ENCODE data around the gene ANP32B.
A peak's percentile ranks its signal among the peaks of the same experiment; 100 is the strongest.
"Not testable (repeated sequence)": the region's sequence is repeated elsewhere in the genome, so short reads cannot be mapped to it uniquely, and the experiment has no call there.

The ANP32B gene

DNA sequence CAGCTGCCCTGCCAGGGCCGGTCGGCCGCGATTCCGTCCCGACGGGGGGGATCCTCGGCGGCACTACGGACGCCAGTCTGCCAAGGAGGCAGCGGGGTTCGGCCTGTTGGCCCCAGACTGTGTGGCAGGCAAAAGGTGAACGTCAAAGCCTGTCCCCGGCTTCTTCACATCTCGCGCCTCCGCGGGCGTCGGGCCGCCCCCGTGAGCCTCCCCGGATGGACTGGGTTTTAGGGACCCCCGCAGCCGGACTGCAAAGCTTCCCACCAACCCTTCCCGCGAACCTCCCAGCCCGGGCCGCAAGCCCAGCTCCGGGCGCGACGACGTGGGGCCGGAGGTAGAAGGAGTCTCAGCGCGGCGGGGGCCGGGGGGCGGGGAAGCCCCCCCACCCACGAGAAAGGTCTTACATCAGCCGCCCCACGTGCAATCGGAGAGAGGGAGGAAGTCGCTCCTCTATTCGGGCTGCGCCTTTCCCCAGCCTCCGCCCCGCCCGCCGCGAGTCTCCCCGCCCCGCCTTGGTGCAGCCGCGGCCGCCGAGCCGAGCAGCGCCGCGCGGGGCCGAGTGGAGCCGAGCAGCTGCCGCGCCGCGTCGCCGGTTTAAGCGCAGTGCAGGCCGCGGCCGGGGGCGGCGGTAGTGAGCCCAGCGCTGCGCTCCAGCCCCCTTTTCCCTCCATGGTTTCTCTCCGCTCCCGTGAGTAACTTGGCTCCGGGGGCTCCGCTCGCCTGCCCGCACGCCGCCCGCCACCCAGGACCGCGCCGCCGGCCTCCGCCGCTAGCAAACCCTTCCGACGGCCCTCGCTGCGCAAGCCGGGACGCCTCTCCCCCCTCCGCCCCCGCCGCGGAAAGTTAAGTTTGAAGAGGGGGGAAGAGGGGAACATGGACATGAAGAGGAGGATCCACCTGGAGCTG is at the start of gene ANP32B:
ANP32B (plus strand) TSS at position 659 of the 906 bp plus-strand sequence; CDS start at position 874, 215 bp downstream.
- peak; percentile 86 to 87 for DNase-seq (ENCODE audit: low read depth in 2 of 2)

DNA sequence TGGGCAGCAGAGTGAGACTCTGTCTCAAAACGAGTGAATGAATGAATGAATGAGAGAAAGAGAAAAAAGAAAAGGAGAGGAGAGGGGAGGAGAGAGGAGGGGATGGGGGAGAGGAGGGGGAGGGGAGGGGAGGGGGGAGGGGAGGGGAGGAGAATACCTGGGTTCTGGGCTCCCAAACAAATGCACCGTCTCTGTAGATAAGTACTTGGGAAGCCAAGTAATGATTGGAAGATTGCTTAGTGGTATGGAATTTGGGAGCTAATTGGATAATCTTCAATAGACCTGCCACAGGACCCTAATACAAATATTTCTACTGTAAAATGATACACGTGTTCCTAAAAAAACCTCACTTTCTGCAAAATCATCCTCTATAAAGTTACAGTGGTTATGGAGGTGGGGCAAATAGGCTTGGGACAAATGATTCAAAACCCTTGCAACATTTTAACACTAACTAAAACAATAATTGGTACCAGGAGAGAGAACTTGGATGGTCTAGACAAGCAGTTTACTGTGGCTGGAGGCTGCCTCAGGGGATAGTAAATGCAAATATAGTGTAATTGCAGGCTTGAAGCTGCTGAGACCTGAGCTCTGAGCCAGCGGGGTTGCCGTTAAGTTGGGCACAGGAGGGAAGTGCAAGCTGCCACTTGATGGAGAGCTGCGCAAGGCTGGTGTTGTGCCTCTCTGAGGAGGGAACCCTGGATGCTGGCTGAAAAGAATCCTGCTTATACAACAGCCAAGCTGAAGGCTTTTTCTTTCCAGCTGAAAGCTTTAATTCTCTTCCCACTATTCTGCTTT is 48.6 kb upstream of the ANP32B start:
- no peak for DNase-seq (ENCODE audit: low read depth in 2 of 2)

DNA sequence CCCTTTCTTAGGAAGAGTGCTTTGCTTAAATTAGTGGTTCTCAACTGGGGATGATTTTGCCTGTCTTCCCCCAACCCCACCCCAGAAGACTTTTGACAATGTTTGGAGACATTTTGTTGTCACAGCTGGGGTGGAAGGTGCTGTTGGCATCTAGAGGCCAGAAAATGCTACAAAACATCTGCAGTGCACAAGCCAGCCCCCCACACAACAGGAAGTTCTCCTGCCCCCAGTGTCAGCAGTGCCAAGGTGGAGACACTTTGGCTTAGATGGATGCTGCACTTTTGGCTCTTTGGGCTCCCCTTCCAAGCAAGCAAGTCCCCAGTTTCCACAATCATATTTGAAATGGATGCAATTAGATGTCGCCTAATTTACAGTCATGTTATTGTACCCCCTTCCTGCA is 47.9 kb upstream of the ANP32B start:
- no peak for DNase-seq (ENCODE audit: low read depth in 2 of 2)

- no peak for DNase-seq (ENCODE audit: low read depth in 2 of 2)
Observed at GRCh38 chr9:97936998-97937397, 46.1 kb upstream of the ANP32B start.

- DNase-seq (ENCODE audit: low read depth in 2 of 2): no peak
Observed at GRCh38 chr9:97938081-97938644, 45.0 kb upstream of the ANP32B start, which contains the start of gene HEMGN. TSS of gene HEMGN (minus strand) at chr9:97938172. CDS start at chr9:97938136, 36 bp downstream.

DNA sequence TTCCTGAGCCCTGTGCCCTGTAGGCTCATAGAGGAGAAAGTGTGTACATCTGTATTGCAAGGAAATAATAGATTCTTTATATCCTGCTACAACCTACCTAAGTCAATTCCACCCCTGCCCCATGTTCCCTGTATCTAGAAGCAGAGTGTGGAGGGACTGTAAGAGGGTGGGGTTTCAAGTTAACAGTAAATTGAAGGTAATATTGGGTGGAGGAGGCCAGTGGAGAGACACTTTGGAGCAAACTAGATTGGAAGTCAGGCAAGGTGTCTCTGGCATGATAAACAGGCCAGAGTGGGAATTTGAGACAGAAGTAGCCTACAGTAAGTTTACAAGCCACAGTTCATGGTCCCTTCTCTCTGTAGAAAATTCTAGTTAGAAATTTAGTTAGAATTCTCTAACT is 42.9 kb upstream of the ANP32B start:
- no peak for DNase-seq (ENCODE audit: low read depth in 2 of 2)

GRCh38 chr9:97940741-97941140 is 42.4 kb upstream of the ANP32B start:
- no peak for DNase-seq (ENCODE audit: low read depth in 2 of 2)

GRCh38 chr9:97941323-97941722 is 41.8 kb upstream of the ANP32B start:
- DNase-seq (ENCODE audit: low read depth in 2 of 2): no peak

GRCh38 chr9:97943308-97943855 is 39.8 kb upstream of the ANP32B start:
- DNase-seq (ENCODE audit: low read depth in 2 of 2): no peak

DNA sequence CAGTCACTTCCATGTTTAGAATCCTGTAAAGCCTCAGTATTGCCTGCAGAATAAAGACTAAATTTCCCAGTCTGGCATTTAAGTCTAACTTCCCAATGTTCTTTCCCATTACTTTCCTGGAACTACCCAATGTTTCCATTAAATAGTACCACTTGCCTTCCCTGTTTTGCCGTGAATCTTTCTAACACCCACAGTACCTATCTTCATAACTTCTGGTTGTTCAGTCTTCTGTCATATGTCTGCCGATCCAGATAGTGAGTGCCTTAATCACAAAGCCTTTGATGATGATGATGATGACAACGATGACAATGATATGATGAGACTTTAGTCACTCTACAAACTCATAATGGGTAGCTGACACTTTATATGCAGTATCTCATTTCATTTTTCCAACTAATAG is 38.5 kb upstream of the ANP32B start:
- DNase-seq (ENCODE audit: low read depth in 2 of 2): no peak

- not testable (repeated sequence) for DNase-seq (ENCODE audit: low read depth in 2 of 2)
Observed at GRCh38 chr9:97945470-97945869, 37.7 kb upstream of the ANP32B start.

GRCh38 chr9:97947094-97947493 is 36.0 kb upstream of the ANP32B start:
- DNase-seq (ENCODE audit: low read depth in 2 of 2): not testable (repeated sequence)

- DNase-seq (ENCODE audit: low read depth in 2 of 2): not testable (repeated sequence)
Observed at GRCh38 chr9:97950873-97951272, 32.3 kb upstream of the ANP32B start.

DNA sequence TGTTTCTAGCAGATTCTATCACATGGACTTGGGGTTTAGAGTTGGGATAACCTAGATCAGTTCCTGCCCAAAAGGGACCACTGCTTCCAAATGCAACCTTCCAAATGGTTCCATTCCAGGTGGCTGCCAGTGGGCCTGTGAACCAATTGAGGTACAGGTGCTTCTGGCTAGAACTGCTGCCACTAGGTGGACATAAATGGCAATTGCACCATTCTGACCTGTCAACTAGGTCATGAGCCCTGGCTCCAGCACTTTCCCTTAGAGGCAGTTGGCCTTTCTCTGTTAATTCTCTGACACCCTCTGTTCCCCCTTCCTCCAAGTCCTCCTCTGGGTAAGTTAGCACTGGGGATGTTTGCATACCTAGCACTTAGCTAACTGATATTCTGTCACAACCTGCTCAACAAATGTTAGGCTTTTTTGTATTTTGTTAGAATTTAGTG is 28.6 kb upstream of the ANP32B start:
- DNase-seq (ENCODE audit: low read depth in 2 of 2): peak in 1 of 2 donors; percentile 31

DNA sequence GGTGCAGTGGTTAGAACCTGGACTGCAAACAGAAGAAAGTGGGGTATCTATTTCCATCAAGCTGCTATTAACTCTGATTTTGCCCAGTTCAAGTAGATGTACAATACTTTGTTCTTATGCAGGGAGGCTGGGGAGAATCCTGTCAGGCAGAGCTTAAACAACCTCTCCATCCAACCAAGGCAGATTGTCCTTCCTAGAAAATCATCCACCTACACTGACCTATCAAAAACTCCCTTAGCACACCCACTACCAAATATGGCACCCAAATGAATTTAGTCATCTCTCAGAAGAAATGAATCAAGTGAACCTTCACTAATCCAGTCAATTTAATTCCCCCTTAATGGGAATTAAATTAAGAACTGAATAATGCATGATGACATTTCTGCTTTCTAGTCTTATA is 26.8 kb upstream of the ANP32B start:
- DNase-seq (ENCODE audit: low read depth in 2 of 2): no peak

GRCh38 chr9:97958812-97959511 is 24.2 kb upstream of the ANP32B start:
- DNase-seq (ENCODE audit: low read depth in 2 of 2): no peak

GRCh38 chr9:97959585-97959984 is 23.6 kb upstream of the ANP32B start:
- DNase-seq (ENCODE audit: low read depth in 2 of 2): no peak

GRCh38 chr9:97960678-97961328 is 22.3 kb upstream of the ANP32B start:
- DNase-seq (ENCODE audit: low read depth in 2 of 2): not testable (repeated sequence)

DNA sequence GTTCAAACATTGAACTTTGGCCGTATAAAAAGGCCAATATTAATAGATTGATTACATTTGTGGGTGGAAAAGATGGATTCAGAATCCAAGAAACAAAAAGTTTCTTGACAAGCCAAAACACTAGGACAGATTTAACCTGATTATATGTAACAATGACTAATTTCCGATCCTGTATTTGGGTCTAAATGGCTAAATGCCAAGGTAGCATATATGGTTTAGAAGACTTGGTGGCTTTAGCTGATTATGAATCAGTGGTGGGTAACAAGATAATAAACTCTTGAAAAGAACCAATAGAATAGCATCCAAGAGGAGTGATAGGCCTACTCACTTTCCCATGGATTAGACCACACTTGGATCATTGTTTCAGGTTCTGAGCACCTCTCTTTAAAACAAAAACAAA is 21.8 kb upstream of the ANP32B start:
- no peak for DNase-seq (ENCODE audit: low read depth in 2 of 2)

DNA sequence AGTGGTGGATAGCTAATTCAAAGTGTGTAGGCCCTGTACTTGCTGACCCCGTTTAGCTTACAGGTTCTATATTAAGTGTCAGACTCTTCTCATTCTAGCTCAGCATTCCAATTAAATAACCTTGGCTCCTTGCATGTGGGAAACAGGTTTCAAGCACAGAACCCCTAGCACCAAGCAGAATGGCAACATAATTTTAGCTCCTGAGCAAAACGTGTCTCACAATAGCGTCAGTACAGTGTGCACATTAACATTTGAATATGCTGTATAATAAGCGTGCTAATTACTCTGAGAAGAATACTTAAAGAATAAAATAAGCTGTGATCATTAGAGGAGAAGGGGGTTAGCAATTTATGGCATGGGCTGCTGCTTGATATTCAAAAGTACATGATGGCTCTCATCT is 21.0 kb upstream of the ANP32B start:
- no peak for DNase-seq (ENCODE audit: low read depth in 2 of 2)

DNA sequence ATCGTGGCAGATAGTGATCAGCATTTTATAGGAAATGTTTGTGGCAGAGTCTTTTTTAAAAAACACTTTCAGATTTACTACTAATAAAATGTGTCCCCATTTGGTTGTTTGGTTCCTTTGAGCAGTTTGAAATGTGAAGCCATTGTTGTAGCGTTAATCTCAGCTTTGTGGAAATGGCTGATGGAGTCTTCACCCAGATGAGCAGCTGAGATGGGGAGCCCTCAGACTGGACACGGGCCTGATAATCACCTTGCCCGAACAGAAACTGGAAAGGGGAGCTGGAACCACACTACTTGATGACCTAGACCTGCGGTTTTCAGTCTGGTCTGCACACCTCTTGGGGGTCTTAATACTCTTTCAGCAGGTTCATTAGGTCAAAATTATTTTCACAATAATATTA is 20.6 kb upstream of the ANP32B start:
- DNase-seq (ENCODE audit: low read depth in 2 of 2): no peak
